ENCODE measurements around the gene SLC1A4.

- no peak for TF ChIP-seq POLR2A (IDR thresholded peaks at IDR 0.05)
- TF ChIP-seq CTCF (IDR thresholded peaks at IDR 0.05), result no peak
Observed at GRCh38 chr2:64970495-64970894, 18.7 kb upstream of the SLC1A4 start.

All from adrenal gland (tissue), 5 donors.